Eye (tissue), 1 donor: ENCODE data around the gene SEZ6L2.
"Not testable (repeated sequence)": the region's sequence is repeated elsewhere in the genome, so short reads cannot be mapped to it uniquely, and the experiment has no call there.

Experiments
- DNase-seq: peaks from one replicate; pipeline ENCODE4 v3.0.0-alpha.2; 2015

SEZ6L2 gene

DNA sequence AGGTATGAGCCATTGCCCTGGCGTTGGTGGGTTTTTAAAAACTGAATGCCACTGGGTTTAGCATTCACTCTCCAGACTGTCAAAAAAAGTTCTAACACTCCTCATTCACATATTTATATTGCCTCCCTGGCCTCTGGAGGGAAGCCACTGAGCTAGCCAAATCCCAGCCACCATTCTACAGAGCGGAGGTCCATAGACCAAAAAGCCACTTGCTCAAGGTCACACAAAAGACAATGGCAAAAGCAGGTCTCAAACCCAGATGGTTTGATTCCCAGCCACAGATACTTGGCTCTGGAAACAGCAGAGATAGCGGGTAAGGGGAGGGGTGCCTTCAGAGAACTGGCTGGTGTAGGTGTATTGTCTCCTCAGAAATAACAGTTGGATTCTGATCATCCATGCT, 18.3 kb downstream of the SEZ6L2 start:
- no peak for DNase-seq

DNA sequence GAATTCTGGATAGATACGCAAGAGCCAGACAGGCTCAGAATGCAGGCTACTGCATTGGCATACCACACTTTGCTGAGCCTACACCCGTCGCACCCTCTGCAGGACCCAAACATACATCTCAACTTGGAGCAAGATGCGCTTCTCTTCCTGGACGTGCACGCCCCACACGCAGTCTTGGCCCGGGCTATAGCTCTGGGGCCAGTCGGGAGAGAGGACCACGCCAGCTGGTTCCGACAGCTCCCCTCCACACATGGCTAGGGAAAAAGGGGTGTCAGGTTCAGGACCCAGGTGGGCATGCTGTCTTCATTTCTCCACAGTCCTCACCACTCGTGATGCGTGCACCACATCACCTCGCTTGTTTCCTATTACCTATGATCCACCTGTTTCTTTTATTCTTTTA, 21.2 kb downstream of the SEZ6L2 start:
- DNase-seq: no peak

DNA sequence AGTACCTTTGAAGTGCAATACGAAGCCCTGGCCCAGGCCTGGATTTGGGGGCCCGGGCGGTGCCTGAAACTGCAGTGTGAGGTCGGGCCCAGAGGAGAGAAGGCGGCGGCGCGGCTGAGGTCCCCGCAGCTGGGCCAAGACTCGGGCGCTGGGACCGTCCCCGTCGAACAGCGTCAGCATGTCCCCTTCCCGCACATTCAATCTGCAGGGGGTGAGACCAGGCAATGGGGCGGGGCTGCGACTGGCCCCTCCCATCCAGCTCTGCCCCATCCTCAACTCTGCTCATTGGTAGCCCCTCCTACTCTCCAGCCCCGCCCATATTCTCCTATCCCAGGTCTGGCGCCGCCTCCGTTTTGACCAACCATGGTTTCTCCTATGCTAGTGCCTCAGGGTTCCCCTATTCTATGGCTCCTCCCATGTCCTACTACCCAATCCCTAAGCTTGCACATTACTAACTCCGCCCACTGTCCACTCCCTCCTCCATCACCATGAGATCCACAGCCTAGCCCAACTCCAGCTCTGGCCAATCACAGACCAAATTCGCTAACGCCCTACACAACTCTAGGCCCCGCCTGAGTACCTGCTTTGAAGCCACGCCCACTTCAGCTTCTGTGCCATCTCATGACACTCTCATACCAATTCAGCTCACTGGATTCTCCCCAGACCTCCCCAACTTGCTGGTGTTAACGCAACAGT, 21.9 kb downstream of the SEZ6L2 start:
- peak; percentile 50 for DNase-seq

DNA sequence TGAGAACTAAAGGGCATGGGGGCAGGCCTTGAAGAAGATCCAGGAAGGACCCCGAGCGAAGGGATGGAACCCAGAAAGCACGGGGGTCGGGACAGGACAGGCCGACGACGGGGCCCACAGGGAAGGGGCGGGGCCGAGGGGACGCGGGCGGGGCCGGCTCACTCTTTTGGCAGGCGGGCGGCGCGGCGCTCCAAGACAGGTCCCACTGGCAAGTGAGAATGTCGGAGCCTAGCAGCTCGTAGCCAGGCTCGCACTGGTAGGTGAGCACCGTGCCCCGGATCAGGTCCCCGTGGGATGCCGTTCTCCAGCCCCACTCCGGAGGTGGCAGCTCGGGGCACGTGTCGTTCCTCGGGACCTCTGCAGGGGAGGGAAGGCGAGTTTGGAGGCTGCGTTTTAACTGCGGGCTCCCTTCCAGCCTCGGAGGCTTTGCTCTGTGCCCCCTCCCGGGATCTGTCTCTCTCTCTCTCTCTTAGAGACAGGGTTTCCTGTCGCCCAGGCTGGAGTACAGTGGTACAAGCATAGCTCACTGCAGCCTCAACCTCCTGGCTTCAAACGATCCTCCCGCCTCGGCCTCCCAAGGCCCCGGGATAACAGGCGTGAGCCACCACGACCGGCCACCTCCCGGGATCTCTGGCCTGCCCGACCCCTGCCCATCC, 22.6 kb downstream of the SEZ6L2 start:
- no peak for DNase-seq

DNA sequence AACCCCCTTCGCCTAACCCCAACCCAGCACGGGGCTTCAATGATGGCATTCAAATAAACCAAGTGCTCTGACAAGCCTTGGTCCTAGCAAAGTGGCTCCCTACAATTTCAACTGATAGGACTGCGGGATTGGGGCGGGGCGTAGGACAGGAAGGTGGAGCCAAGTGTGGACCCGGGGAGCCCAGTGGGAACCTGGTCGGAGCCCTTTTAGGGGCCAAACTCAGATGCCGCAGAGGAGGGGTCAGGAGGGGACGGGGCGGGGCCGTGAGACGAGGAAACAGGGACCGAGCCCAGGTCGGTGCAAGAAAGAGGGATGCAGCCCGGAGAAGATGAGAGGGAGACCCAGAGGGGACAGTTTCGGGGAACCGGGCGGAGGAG, 23.1 kb downstream of the SEZ6L2 start:
- no peak for DNase-seq

DNA sequence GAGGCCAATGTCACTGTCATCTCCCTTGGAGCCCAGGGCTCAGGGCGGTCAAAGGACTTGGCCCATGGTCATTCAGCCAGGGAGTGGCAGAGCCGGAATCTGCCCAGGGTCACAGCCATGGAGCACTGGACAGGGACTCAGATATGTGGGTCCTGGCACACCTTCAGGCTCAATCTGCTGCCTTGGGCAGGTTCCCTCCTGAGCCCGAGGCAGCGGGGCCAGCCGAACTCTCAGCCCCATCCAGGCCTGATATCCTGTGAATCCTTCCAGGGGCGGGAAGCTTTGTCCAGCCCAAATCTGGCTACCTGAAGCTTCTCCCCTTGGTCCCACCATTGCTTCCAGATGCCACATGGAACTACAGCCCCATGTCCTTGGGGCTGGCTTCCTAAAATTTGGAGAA, 24.1 kb downstream of the SEZ6L2 start:
- DNase-seq: no peak

DNA sequence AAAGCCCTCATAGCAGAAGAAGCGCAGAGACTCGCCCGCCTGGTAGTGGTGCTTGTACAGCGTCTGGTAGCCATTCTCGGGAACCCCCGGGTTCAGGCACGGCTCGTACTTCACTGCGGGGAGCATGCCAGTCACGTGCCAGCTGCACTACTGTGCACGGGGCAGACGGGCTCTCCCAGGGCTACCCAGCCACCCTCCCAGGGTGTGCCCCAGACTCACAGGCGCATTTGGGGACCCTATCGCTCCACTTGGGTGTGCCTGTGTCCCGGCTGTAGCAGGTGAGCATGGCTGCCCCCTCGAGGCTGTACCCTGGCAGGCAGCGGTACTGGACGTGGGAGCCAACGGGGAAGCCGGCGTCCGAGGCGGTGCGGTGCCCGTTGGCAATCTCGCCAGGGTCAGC, 26.0 kb downstream of the SEZ6L2 start:
- no peak for DNase-seq

DNA sequence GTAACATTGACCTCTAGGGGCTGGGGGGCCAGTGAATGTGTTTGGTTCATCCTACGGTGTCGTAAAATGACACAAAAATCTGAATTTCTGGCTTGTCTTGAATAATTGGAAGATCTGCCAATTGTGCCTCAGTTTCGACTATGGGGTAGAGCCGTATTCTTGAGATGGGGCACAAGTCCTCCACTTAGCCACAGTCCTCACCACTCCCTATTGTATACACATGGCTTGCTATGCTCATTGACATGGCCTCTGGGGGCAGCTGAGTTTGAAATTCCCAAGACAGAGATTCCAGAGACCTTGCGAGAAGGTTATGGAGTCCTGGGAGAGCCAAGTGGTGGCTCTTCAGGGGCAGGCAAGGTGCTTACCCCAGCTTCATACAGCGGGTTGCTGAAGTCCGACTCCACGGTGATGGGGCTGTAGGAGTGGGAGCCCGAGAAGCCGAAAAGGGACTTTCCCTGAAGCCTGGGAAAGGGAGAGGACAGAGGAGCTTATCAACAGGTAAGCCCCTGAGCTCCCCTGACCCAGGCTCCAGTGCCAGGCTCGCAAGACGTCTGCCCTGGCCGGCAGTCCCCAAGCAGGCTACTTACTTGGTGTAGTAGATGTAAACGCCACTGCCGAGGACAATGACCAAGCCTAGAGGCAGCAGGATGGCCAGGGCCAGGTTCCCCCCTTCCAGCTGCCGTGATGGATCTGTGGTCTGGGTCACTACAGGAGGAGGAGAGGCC, 27.4 kb downstream of the SEZ6L2 start:
- DNase-seq: no peak

DNA sequence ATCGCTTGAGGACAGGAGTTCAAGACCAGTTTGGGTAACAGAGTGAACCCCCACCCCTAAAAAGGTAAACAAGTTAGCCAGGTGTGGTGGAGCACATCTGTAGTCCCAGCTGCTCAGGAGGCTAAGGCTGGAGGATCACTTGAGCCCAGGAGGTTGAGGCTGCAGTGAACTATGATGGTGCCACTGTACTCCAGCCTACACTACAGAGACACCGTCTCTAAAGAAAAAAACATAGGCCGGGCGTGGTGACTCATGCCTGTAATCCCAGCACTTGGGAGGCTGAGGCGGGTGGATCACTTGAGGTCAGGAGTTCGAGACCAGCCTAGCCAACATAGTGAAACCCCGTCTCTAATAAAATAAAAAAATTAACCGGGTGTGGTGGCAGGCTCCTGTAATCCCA, 30.3 kb downstream of the SEZ6L2 start:
- DNase-seq: not testable (repeated sequence)

DNA sequence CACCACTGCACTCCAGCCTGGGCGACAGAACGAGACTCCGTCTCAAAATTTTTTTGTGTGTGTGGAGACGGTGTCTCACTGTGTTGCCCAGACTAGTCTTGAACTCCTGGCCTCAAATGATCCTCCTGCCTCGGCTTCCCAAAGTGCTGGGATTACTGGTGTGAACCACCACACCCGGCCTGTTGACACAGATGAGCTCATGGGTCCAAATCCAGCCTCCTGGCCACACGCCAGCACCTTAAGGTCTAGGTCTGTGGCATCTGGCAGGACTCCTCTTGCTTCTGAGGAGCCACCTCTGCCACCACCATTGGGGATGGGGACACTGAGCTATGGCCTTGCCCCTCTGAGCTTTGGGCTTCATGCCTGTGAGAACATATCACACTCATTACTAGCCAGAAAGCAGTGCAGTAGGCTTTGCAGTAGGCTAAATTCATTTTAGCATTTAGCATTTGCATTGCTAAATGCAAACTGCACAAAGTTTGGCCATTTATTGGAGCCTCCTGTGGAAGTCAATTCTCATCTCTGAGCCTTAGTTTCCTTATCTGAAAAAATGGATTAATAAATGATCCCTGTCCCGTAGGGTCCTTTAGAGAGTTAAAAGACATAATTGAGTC, 30.8 kb downstream of the SEZ6L2 start:
- DNase-seq: no peak

DNA sequence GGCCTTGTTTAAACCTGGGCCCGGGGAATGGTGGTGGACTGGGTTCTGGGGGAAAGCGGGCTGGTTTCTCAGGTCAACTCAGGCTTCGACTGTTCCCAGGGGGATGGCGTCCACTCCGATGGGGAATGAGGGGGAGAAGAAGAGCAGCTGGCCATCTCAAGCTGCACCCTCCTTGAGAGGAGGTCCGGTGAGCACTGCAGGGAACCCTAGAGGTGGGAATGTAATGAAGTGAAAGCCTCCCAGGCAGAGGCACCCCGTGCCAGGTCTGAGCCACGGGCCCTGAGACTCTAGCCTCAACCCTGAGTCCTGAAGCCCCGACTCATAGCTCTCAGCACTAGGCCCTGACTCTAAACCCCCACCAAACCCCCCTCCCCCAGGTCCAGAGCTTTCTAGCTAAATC, 35.1 kb downstream of the SEZ6L2 start:
- DNase-seq: no peak

DNA sequence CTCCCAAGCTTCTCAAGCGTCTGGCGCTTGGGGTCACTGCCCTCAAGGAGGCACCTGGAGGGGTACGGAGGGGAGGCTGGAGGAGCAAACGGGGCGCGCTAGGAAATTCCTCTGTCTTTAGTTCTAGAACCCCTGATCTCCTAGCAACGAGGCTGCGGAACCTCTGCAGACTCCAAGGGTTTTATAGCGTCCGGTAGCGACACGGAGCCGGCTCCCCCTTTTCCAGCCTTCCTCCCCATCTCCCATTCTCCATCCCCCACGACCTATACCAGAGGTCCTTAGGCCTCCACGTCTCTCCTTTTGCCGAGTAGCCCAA, 35.7 kb downstream of the SEZ6L2 start:
- DNase-seq: no peak

DNA sequence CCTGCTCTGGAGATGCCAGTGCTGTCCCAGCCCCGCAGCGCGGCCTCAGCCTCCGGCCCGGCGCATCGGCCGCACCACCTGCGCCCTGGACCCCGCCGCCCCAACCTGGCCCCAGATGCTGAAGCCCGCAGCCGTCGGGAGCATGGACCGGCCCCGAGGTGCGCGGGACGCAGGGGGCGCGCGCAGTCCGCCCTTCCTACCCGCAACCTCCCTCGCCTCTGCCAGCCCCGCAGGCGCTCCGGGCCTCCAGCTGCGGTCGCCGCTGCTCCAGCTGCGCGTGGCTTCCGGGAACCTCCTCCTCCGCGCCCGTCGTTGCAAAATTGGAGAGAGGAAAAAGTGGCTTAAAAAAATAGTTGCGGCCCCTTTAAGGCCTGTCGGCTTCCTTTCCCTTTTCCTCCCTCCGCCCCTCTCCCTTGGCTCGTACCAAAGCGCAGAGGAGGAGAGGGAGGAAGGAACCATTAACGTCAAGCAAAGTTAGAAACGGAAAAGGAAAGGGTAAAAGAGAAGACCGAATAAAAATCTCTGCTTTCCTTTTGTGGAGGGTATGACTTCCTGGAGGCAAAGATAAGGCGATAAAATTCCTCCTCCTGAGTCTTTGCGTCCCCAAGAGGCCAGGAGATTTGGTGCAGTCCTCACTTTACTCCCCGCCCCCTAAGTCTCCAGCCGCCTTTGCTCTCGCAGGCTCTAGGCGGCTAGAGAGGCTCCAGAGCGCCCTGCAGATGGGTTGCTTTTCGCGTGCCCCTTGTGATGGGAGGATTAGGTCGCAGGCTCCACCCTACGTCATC, 36.3 kb downstream of the SEZ6L2 start, which contains the start of gene CDIPT:
CDIPT (minus strand) TSS at position 343 of the 785 bp plus-strand sequence. CDS start 369 bp downstream, outside the sequence.
- DNase-seq: peak; percentile 99

DNA sequence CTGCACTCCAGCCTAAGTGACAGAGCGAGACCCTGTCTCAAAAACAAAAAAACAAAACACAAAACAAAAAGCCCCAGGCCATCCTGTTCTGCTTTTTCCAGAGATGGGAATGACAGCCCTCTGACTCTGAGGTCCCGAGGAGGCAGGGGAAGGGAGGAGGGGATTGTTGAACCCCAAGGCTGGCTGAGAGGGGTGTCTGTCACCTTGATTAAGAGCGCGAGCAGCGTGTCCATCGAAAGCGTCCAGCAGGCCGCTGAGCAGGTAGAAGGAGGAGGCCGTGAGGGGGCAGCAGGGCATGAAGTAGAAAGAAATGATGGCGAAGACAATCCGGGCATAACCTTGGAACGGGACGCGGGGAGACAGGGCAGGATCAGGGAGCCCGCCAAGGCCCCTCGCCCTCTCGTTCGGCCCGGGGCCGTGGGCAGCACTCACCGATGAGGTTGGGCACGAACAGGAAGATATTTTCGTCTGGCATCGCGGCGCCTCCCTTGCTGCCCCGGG, 36.9 kb downstream of the SEZ6L2 start:
- peak; percentile 49 for DNase-seq

DNA sequence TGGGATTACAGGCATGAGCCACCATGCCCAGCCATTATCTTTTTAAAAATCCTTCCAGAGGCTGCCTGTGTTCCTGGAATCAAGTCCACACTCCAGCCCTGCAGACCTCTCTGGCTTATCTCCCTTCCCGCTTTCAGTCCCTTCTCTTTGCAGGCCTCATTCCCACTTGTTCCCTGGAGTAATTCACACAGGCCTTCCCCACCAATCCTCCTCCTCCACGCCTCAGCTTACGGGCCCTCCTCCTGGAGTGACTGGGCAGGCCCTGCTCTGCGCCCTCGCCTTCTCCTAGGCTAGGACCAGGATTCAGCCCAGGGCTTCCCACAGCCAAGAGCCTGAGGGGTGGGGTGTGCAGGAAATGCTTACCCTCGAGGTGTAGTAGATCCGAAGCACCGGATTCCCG, 39.1 kb downstream of the SEZ6L2 start:
- no peak for DNase-seq

DNA sequence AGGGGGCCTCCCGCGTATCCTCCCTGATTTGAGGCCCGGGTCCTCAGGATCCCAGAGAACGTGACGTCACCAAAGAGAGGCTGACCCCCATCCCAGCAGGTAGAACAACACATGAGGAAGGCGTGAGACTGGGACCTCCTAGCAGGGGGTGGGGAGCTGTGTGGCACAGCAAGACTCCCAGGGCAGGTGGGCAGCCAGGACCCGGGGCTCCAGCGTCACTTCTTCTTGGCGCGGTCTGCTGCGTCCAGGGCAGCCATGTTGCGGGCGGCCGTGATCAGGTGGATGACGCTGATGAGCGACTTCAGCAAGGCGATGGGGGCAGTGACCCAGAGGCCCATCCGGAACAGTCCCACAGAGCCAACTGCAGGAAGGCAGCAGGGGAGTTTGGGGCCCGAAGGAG, 40.4 kb downstream of the SEZ6L2 start:
- DNase-seq: no peak

DNA sequence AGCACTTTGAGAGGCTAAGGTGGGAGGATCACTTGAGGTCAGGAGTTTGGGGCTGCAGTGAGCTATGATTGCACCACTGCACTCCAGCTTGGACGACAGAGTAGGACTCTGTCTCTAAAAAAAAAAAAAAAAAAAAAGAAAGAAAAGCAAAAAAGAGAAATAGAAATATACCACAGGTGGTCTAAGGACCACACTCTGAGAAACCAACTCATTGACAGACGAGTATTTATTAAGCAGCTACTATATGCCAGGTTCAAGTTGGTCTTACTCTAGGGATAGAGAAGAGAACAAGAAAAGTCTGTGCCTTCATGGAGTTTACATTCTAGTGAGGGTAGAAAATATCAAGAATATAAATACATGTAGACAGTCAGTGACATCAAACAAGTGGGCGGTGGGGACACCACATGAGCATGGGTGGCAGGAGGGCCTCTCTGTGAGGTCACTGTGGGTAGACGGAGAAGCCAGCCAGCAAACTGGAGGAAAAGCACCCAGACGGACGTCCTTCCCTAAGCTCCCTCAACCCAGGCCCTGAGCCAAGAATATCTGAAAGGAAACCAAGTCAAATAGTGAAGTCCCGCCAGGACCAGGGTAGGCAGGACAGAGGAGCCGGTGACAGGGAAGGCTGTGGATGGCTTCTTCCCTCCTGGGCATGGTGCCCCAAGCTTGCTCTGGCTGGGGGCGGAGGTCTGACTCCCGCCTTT, 41.1 kb downstream of the SEZ6L2 start:
- no peak for DNase-seq

DNA sequence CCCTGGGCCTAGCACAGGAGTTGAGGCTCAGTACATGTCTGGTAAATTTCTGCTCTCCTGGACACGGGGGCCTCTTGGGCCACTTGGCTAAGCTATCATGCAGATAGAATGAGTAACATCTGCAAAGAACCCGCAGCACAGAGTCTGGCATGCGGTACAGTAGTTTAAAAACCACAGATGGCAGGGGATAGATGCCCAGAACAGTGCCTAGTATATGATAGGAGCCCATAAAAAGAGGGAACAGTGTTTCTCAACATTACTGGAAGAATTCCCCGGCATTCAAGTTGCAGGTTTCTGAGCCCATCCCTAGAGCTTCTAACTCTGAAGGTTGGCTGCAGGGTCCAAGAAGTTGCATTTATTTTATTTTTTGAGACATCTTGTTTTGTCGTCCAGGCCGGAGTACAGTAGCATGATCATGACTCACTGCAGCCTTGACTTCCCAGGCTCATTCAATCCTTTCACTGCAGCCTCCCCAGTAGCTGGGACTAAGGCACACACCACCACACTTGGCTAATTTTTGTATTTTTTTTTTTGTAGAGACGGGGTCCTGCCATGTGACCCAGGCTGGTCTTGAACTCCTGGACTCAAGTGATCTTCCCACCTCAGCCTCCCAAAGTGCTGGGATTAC, 42.1 kb downstream of the SEZ6L2 start:
- DNase-seq: no peak

DNA sequence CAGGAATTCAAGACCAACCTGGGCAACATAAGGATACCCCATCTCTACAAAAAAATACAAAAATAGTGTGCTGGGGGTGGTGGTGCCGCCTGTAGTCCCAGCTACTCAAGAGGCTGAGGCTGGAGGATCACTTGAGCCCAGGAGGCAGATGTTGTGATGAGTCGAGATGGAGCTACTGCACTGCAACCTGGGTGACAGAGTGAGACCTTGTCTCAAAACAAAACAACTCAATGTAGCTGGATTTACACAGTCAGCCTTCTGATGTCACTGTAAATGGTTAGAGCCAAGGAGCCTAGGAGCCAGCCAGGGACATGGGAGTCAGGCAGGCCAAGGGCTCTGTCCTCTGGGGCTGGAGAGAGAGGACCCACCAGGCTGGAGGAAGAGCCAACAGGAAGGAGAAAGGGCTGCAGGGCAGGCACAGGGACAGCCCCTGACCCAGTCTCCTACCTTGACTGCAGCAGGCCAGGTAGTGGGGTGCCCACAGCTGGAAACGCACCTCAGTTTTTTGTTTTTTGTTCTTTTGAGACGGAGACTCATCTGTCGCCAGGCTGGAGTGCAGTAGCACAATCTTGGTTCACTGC, 44.7 kb downstream of the SEZ6L2 start:
- DNase-seq: no peak

DNA sequence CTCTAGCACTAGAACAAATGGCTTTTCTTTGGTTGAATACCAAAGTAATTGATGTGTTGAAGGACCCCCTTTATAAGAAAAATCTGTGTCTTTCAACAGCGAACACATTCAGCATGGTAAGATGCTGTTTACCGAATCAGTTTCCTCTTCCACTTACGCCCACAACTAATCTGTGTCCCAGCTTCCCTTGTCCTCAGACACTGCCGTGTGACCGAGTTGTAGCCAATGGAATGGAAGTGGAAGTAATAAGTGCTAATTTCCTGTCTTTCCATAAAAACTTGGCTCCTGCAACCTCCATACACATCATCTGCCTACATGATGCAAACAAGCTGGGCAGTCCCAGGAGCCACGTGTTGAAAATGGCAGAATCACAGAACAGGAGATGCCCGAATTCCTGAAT, 46.7 kb downstream of the SEZ6L2 start:
- no peak for DNase-seq

DNA sequence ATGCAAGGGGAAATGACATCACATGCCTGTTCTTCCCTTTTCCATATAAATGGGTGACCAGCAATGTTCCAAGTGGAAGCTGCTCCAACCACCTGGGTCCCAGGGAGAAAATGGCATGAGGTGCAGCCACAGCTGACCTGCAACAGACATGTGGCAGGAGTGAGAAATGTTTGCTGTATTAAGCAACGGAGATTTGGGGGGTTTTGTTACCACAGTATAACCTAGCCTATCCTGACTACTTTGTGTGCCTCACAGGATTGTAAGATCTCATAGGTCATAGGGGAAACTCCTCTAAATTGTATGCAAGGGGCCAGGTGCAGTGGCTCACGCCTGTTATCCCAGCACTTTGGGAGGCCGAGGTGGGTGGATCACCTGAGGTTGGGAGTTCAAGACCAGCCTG, 48.4 kb downstream of the SEZ6L2 start:
- no peak for DNase-seq
